HL-60 (cell line): Measurements from ENCODE around the gene SAXO2.

Experiments used
- GABPA ChIP-seq: IDR thresholded peaks from 2 replicates; pipeline ENCODE4 v1.6.1; 2012; ENCODE audit warnings: low read depth
- POLR2AphosphoS5 ChIP-seq: IDR thresholded peaks from 2 replicates; pipeline ENCODE4 v1.6.1; 2012; ENCODE audit warnings: low read depth
- SPI1 ChIP-seq: IDR thresholded peaks from 2 replicates; pipeline ENCODE4 v1.6.1; 2012; ENCODE audit warnings: low read depth, mild to moderate bottlenecking, borderline replicate concordance
- TF ChIP-seq, protein P1 (sequence below): IDR thresholded peaks from 2 replicates; pipeline ENCODE4 v1.6.1; 2012; ENCODE audit warnings: low read depth; ENCODE audit not compliant: insufficient replicate concordance
- TF ChIP-seq, protein P2 (sequence below): IDR thresholded peaks from one replicate; pipeline ENCODE4 v1.5.1; 2011; ENCODE audit warnings: low read length, control low read depth, inconsistent platforms; ENCODE audit not compliant: insufficient read depth

DNA sequence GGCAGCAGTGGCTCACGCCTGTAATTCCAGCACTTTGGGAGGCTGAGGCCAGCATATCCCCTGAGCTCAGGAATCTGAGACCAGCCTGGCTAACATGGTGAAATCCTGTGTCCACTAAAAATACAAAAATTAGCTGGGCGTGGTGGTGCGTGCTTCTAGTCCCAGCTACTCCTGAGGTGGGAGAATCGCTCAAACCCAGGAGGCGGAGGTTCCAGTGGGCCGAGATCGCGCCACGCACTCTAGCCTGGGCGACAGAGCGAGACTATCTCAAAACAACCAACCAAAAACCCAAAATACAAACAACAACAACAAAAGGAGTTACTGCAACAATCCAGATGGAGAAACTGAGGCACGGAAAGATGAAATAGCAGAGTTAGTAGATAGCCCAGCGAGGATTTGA, 35.4 kb downstream of the SAXO2 start:
- TF ChIP-seq, protein P1, sequence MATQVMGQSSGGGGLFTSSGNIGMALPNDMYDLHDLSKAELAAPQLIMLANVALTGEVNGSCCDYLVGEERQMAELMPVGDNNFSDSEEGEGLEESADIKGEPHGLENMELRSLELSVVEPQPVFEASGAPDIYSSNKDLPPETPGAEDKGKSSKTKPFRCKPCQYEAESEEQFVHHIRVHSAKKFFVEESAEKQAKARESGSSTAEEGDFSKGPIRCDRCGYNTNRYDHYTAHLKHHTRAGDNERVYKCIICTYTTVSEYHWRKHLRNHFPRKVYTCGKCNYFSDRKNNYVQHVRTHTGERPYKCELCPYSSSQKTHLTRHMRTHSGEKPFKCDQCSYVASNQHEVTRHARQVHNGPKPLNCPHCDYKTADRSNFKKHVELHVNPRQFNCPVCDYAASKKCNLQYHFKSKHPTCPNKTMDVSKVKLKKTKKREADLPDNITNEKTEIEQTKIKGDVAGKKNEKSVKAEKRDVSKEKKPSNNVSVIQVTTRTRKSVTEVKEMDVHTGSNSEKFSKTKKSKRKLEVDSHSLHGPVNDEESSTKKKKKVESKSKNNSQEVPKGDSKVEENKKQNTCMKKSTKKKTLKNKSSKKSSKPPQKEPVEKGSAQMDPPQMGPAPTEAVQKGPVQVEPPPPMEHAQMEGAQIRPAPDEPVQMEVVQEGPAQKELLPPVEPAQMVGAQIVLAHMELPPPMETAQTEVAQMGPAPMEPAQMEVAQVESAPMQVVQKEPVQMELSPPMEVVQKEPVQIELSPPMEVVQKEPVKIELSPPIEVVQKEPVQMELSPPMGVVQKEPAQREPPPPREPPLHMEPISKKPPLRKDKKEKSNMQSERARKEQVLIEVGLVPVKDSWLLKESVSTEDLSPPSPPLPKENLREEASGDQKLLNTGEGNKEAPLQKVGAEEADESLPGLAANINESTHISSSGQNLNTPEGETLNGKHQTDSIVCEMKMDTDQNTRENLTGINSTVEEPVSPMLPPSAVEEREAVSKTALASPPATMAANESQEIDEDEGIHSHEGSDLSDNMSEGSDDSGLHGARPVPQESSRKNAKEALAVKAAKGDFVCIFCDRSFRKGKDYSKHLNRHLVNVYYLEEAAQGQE, result no peak
- TF ChIP-seq POLR2AphosphoS5 (no peak), SPI1 (no peak), GABPA (no peak)
- TF ChIP-seq, protein P2, sequence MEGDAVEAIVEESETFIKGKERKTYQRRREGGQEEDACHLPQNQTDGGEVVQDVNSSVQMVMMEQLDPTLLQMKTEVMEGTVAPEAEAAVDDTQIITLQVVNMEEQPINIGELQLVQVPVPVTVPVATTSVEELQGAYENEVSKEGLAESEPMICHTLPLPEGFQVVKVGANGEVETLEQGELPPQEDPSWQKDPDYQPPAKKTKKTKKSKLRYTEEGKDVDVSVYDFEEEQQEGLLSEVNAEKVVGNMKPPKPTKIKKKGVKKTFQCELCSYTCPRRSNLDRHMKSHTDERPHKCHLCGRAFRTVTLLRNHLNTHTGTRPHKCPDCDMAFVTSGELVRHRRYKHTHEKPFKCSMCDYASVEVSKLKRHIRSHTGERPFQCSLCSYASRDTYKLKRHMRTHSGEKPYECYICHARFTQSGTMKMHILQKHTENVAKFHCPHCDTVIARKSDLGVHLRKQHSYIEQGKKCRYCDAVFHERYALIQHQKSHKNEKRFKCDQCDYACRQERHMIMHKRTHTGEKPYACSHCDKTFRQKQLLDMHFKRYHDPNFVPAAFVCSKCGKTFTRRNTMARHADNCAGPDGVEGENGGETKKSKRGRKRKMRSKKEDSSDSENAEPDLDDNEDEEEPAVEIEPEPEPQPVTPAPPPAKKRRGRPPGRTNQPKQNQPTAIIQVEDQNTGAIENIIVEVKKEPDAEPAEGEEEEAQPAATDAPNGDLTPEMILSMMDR, result no peak
